Fibroblast of villous mesenchyme (primary cell): ENCODE data around the gene MAD1L1. TPM values are rescaled to one million over a fixed set of nuclear protein-coding genes. Genes with fewer than 3 reads are reported as not detected.

Source experiments
- DNase-seq: peaks from one replicate; pipeline ENCODE4 v3.0.0-alpha.2; 2010; ENCODE audit warnings: low read depth
- H3K4me3 ChIP-seq: 2 replicates; pipeline ENCODE4 v1.5.1; 2011; ENCODE audit warnings: low read depth, mild to moderate bottlenecking, low read length
- CTCF ChIP-seq: IDR thresholded peaks from 2 replicates; pipeline ENCODE4 v1.5.1; 2012; ENCODE audit warnings: low read depth, mild to moderate bottlenecking, low read length; ENCODE audit not compliant: insufficient read depth
- total RNA-seq: library from RNA; depleted of rRNA; stranded (reverse); fragments of >200 nt; gene quantifications from 2 replicates; pipeline ENCODE4 v1.2.3, GENCODE V29; 2012

The MAD1L1 gene
- total RNA-seq, 1 donor, result 43.6 TPM

GRCh38 chr7:2276107-2276506 lies 43.4 kb upstream of the MAD1L1 start:
- DNase-seq, result no peak
- no peak for TF ChIP-seq CTCF
- H3K4me3 ChIP-seq, result no peak overlapping the region

GRCh38 chr7:2275101-2275500 lies 42.4 kb upstream of the MAD1L1 start:
- no peak for DNase-seq
- no peak for TF ChIP-seq CTCF
- H3K4me3 ChIP-seq, result no peak overlapping the region

GRCh38 chr7:2274666-2275065 lies 41.9 kb upstream of the MAD1L1 start:
- DNase-seq, result no peak
- H3K4me3 ChIP-seq, result no peak overlapping the region
- no peak for TF ChIP-seq CTCF

- no peak overlapping the region for H3K4me3 ChIP-seq
- no peak for DNase-seq
- TF ChIP-seq CTCF, result no peak
Measured at GRCh38 chr7:2273866-2274265, 41.1 kb upstream of the MAD1L1 start.

- no peak overlapping the region for H3K4me3 ChIP-seq
- TF ChIP-seq CTCF, result no peak
- DNase-seq, result no peak
Measured at GRCh38 chr7:2272031-2272430, 39.3 kb upstream of the MAD1L1 start.

GRCh38 chr7:2271273-2272026 lies 38.7 kb upstream of the MAD1L1 start:
- TF ChIP-seq CTCF, result no peak
- DNase-seq, result no peak

GRCh38 chr7:2270495-2270894 lies 37.8 kb upstream of the MAD1L1 start:
- no peak for TF ChIP-seq CTCF
- DNase-seq, result no peak
- H3K4me3 ChIP-seq, result no peak overlapping the region

More at GRCh38 chr7:2271273-2272026, 38.7 kb upstream of the MAD1L1 start:
- no peak overlapping the region for H3K4me3 ChIP-seq
